COLO829 (cell line): ENCODE results near the gene SYNJ1.
A peak's percentile ranks its signal among the peaks of the same experiment; 100 is the strongest.
"Not testable (repeated sequence)": the region's sequence is repeated elsewhere in the genome, so short reads cannot be mapped to it uniquely, and the experiment has no call there.

Source experiments
- DNase-seq: peaks from one replicate; pipeline ENCODE4 v3.0.0; 2012; ENCODE audit warnings: low spot score

SYNJ1 gene

GRCh38 chr21:32736083-32736482 lies 8.3 kb upstream of the SYNJ1 start:
- not testable (repeated sequence) for DNase-seq

GRCh38 chr21:32735524-32735923 lies 7.7 kb upstream of the SYNJ1 start:
- DNase-seq, result no peak

DNA sequence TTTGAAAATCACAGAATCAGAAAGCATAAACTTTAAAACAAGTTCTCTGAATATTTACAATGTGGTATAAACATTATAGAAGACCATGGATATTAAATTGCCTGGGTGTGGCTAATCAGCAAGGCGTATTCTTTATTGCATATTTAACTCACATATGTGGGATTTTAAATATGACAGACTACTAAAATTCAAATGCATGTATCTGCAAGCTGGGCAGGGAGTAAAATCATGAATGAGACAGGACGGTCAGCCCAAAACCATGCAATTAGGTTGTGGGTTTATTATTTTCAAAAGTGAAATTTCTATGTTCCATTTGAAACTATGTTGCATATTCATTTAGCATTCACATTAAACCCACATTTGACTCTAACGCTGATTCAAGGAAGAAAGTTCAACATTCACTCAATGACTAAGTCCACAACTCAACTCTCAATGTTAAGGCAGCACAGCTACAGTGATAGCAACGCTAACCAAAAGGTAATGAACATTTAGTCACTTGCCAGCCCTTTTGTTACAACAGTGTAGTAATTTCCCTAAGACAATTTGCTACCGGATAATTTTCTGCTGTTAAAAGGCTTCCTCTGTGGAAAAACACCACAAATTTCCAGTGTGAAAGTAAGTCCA lies 6.3 kb upstream of the SYNJ1 start:
- DNase-seq, result no peak

DNA sequence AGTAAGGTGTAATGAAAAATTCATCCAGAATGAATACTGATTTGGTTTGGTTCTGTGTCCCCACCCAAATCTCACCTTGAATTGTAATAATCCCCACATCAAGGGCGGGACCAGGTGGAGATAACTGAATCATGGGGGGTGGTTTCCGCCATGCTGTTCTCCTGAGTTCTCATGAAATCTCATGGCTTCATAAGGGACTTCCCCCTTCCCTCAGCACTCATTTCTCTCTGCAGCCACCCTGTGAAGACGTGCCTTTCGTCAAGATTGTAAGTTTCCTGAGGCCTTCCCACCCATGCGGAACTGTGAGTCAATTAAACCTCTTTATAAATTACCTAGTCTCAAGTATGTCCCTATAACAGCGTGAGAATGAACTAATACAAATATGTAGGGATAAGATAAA lies 5.5 kb upstream of the SYNJ1 start:
- no peak for DNase-seq

- DNase-seq, result no peak
Measured at GRCh38 chr21:32732544-32732943, 4.7 kb upstream of the SYNJ1 start.

DNA sequence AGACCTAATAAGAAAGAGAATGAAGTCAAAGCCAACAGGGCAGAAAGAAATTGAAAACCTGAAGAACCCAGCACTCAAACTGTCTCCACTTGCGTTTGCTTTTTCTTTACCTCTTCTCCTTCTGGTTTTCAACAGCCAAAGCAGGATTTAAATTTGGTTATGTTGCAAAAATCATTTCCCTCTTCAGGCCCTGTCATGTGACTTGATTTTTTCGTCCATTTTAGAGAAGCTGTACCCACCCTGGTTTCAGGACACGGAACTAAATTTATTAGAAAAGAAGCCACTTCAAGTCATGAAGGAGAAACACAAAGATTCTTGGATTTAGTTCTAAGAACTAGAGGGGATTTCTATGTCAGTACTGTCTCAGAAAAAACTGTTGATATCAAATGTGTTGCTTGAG lies 1.0 kb upstream of the SYNJ1 start:
- no peak for DNase-seq

- no peak for DNase-seq
Measured at GRCh38 chr21:32728456-32728839, 635 bp upstream of the SYNJ1 start.

- peak; percentile 8 for DNase-seq
Measured at GRCh38 chr21:32726839-32727686, 750 bp downstream of the SYNJ1 start.

DNA sequence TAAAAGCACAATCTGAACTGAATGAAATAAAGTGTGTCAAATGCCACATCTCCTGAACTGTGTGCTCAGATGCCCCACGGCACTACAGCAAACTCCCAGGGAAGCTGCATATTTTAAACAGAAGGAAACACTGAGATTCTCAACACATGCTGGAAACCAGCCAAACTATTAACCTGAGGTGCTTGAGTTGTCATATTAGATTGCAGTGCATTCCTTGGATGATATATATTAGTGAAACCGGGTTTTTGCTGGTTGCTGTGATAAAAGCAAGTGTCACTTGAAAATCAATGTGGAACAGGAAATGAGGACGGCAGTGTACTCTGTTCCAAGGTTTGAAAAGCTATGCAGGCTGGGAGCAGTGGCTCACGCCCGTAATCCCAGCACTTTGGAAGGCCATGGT lies 8.7 kb downstream of the SYNJ1 start:
- no peak for DNase-seq

DNA sequence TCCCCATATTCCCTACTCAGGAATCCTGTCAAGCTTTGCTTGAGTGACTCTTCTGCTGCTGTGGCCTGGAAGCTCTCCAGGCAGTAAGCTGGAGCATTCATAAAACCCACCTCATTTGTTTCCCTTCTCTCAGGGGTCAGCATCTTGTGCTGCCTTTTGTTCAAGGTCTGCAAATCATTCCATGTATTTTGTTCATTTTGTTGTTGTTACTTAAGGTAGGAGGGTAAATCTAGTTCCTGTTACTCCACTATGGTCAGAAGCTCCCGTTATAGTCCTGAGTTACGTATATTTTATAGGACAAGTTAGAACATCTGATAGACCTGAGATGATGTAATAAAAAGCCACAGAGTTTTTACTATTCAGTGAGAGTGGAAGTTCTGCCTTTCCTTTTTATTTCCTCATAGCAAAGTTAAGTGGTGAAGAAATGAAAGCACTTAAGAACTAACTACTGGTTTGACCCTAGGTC lies 9.9 kb downstream of the SYNJ1 start:
- no peak for DNase-seq

DNA sequence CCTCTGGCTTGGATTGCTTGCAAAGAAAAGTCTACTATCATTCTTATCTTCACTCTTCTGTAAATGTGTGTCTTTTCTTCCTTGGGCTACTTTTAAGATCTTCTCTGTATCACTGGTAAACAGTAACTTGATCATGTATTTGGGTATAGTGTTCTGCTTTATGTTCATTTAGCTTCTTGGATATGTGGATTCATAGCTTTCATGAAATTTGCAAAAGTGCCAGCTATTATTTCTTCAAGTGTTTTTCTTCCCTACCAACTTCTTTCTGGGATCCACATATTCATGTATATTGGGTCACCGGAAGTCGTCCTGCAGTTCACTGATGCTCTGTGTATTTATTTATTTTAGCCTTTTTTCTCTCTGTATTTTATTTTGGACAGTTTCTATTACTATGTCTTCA lies 11.3 kb downstream of the SYNJ1 start:
- DNase-seq, result no peak

DNA sequence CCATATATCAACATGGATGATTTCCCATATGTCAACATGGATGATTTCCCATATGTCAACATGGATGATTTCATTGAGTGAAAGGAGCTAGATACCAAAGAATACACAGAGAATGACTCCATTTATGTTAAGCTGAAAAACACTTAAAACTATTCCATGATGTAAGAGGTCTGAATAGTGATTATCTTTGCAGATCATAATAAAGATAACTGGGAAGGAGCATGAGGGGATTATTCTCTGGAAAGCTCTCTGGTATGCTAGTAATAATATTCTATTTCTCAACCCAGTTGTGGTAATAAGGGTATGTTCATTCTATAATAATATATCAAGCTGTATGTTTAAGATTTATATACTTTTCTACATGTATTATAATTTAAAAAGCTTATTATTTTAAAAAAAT lies 14.1 kb downstream of the SYNJ1 start:
- no peak for DNase-seq

DNA sequence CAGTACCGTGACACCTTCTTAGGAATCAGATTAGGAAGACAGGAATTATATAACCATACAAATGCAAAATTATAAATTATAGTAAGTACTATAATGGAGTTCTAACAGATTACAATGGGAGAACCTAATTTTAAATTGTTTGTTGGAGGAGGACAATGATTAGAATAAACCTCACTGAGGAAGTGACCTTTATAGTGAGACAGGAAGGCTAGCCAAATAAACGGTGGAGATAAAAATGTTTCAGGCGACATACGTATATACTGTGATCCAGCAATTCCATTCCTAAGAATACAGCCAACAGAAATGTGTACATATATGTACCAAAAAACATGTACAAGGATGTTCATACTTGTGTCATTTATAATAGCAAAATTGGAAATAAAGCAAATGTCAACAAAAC lies 15.2 kb downstream of the SYNJ1 start:
- no peak for DNase-seq

DNA sequence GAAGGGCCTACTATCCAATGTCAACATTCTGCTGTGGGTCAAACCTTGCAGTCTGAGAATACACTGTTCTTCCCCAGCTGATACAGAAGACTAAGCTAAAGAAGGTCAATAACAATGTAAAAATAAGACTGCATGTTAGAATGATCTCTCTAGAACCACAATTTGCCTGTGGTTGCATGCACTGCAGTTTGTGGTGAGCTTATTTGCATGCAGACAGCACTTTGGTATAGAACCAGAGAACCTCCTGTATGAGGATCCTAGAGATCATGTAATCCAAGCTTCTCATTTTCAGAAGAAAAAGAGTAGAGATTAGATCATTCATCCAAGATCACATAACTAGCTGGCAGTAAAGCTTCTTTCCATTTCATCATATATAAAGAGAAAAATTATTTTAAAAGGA lies 15.8 kb downstream of the SYNJ1 start:
- no peak for DNase-seq

DNA sequence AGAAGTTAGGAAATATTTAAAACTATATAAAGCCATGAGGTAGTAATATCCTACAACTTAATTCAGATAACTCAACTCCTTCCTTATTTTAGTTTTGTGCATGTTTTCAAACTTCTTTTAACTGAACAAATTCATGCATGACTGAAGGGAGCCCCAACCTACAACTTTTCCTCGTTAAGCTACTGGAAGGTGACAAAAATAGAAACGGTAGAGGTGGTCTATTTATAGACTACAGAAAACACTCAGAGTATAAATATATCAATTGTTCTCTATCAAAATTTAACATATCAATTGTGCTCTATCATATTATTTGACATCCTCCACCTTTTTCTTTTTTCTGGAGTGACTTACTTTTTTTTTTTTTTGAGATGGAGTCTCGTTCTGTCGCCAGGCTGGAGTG lies 16.8 kb downstream of the SYNJ1 start:
- no peak for DNase-seq

- DNase-seq, result no peak
Measured at GRCh38 chr21:32710069-32710784, 17.6 kb downstream of the SYNJ1 start.

GRCh38 chr21:32708069-32708468 lies 19.7 kb downstream of the SYNJ1 start:
- peak; percentile 28 for DNase-seq

- no peak for DNase-seq
Measured at GRCh38 chr21:32705901-32706300, 21.9 kb downstream of the SYNJ1 start.

- no peak for DNase-seq
Measured at GRCh38 chr21:32705139-32705538, 22.7 kb downstream of the SYNJ1 start.

DNA sequence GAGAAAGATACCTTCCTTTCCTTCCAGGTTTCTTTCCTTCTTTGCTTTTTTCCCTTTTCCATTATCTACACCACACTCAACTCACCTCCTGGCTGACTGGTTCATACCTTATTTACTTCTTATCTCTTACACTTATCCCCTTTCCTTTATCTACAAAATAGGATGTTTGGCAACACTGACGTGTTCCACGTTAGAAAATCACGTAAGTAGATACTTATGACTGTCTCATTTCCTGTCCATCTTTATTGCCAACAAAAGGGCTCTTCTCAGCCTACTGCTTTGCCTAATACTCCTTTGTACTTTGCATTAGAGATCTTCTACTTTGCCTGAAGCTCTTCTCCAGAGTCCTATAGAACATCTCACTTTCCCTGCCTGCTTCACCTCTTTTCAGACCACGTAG lies 25.1 kb downstream of the SYNJ1 start:
- peak; percentile 80 for DNase-seq

GRCh38 chr21:32698971-32699693 lies 28.7 kb downstream of the SYNJ1 start:
- DNase-seq, result no peak

- no peak for DNase-seq
Measured at GRCh38 chr21:32698286-32698685, 29.5 kb downstream of the SYNJ1 start.
